ENCODE data around the gene KCNAB2.

Gene KCNAB2

GRCh38 chr1:6113745-6114144 lies 68.1 kb downstream of the KCNAB2 start:
- no peak for DNase-seq

- DNase-seq = peak; percentile 55
Measured at GRCh38 chr1:6116137-6116536, 70.4 kb downstream of the KCNAB2 start.

GRCh38 chr1:6117064-6117463 lies 71.4 kb downstream of the KCNAB2 start:
- DNase-seq = no peak

- no peak for DNase-seq
Measured at GRCh38 chr1:6117624-6118023, 71.9 kb downstream of the KCNAB2 start.

- DNase-seq = peak; percentile 53
Measured at GRCh38 chr1:6118415-6118814, 72.7 kb downstream of the KCNAB2 start.

GRCh38 chr1:6121021-6121421 lies 75.3 kb downstream of the KCNAB2 start:
- DNase-seq = no peak

GRCh38 chr1:6121651-6122370 lies 76.1 kb downstream of the KCNAB2 start:
- DNase-seq = no peak

GRCh38 chr1:6123083-6123482 lies 77.4 kb downstream of the KCNAB2 start:
- no peak for DNase-seq

- no peak for DNase-seq
Measured at GRCh38 chr1:6123816-6124215, 78.1 kb downstream of the KCNAB2 start.

GRCh38 chr1:6124341-6124740 lies 78.7 kb downstream of the KCNAB2 start:
- no peak for DNase-seq

- no peak for DNase-seq
Measured at GRCh38 chr1:6124746-6125365, 79.2 kb downstream of the KCNAB2 start.

GRCh38 chr1:6125366-6125765 lies 79.7 kb downstream of the KCNAB2 start:
- DNase-seq = no peak

GRCh38 chr1:6126028-6126427 lies 80.3 kb downstream of the KCNAB2 start:
- no peak for DNase-seq

GRCh38 chr1:6126521-6127067 lies 80.9 kb downstream of the KCNAB2 start:
- DNase-seq = no peak

- peak; percentile 64 for DNase-seq
Measured at GRCh38 chr1:6127587-6128163, 82.0 kb downstream of the KCNAB2 start.

- no peak for DNase-seq
Measured at GRCh38 chr1:6128276-6129081, 82.8 kb downstream of the KCNAB2 start.

GRCh38 chr1:6129313-6129712 lies 83.6 kb downstream of the KCNAB2 start:
- no peak for DNase-seq

- DNase-seq = no peak
Measured at GRCh38 chr1:6130036-6130435, 84.3 kb downstream of the KCNAB2 start.

GRCh38 chr1:6130596-6130995 lies 84.9 kb downstream of the KCNAB2 start:
- no peak for DNase-seq

GRCh38 chr1:6131561-6131960 lies 85.9 kb downstream of the KCNAB2 start:
- no peak for DNase-seq

- DNase-seq = no peak
Measured at GRCh38 chr1:6133146-6133895, 87.6 kb downstream of the KCNAB2 start.

- no peak for DNase-seq
Measured at GRCh38 chr1:6134206-6134605, 88.5 kb downstream of the KCNAB2 start.

All from EL (cell line).